Measurements from ENCODE around the gene SNAP25.

Gene SNAP25

DNA sequence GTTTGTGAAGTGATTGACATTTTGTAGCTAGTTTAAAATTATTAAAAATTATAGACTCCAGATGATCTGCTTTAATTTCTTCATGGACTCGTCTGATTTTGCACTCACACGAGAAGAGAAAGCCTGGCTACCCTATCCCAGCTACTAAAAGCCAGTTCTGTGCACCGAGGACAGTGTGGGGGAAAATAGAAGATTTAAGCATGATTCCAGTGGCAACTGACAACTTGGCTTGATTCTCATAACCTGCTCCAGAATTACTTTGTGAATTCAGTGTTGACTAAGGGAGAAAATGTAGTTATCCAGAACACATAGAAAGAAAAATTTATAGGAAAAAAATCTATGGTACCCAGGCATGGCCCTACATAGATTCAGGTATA, 88.7 kb downstream of the SNAP25 start:
- no peak overlapping the region for H3K27ac ChIP-seq (ENCODE audit: low read depth, low read length)
- no peak overlapping the region for H3K9ac ChIP-seq (ENCODE audit: low read length)
- no peaks in the 10 kb centered on the region for H3K79me2 ChIP-seq (ENCODE audit: insufficient read depth, low read length)
- no peaks in the 10 kb centered on the region for H3K9me2 ChIP-seq (replicated peaks; ENCODE audit: insufficient read depth, low read length)
- H3K4me3 ChIP-seq (ENCODE audit: insufficient read depth, low read length, poor library complexity, severe bottlenecking) = no peak overlapping the region
- H3K36me3 ChIP-seq (ENCODE audit: low read length) = no peaks in the 10 kb centered on the region
- no peaks in the 10 kb centered on the region for H4K20me1 ChIP-seq (ENCODE audit: low read depth, low read length)
- no peaks in the 10 kb centered on the region for H3F3A ChIP-seq (ENCODE audit: insufficient read depth)
- no peak overlapping the region for H2AFZ ChIP-seq (ENCODE audit: low read depth, low read length, severe bottlenecking)
- no peak overlapping the region for H3K4me2 ChIP-seq (ENCODE audit: low read depth, low read length, poor library complexity, severe bottlenecking)
- no peaks in the 10 kb centered on the region for H3K27me3 ChIP-seq (ENCODE audit: low read length)
- H3K9me3 ChIP-seq (ENCODE audit: insufficient read depth, low read length) = no peaks in the 10 kb centered on the region
- TF ChIP-seq, protein P1, sequence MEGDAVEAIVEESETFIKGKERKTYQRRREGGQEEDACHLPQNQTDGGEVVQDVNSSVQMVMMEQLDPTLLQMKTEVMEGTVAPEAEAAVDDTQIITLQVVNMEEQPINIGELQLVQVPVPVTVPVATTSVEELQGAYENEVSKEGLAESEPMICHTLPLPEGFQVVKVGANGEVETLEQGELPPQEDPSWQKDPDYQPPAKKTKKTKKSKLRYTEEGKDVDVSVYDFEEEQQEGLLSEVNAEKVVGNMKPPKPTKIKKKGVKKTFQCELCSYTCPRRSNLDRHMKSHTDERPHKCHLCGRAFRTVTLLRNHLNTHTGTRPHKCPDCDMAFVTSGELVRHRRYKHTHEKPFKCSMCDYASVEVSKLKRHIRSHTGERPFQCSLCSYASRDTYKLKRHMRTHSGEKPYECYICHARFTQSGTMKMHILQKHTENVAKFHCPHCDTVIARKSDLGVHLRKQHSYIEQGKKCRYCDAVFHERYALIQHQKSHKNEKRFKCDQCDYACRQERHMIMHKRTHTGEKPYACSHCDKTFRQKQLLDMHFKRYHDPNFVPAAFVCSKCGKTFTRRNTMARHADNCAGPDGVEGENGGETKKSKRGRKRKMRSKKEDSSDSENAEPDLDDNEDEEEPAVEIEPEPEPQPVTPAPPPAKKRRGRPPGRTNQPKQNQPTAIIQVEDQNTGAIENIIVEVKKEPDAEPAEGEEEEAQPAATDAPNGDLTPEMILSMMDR (IDR thresholded peaks at IDR 0.05; ENCODE audit: insufficient read depth, low read length, poor library complexity, severe bottlenecking) = no peak
- no peak for TF ChIP-seq EZH2phosphoT487 (conservative IDR thresholded peaks at IDR 0.05; ENCODE audit: low read length)

DNA sequence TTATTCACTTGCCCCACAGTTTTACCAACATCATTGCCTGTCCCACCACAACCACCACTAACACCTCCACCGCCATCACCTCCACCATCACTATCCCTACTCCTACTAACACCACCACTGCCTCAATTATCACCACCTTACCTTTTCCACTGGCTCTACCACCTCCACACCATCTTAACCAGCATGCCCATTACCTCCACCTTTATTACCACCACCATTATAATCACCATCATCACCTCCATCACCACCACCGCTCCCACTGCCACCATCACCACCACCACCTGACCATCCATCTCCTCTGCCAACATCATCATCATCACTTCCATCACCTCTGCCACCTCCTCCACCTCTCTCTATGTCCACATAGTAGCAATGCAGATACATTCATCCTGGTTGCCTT, 90.0 kb downstream of the SNAP25 start:
- Histone ChIP-seq H3F3A (ENCODE audit: insufficient read depth) (no peaks in the 10 kb centered on the region), H3K79me2 (ENCODE audit: insufficient read depth, low read length) (no peaks in the 10 kb centered on the region), H3K36me3 (ENCODE audit: low read length) (no peaks in the 10 kb centered on the region), H3K9me3 (ENCODE audit: insufficient read depth, low read length) (no peaks in the 10 kb centered on the region), H3K9ac (ENCODE audit: low read length) (no peak overlapping the region), H2AFZ (ENCODE audit: low read depth, low read length, severe bottlenecking) (no peak overlapping the region), H3K4me3 (ENCODE audit: insufficient read depth, low read length, poor library complexity, severe bottlenecking) (no peak overlapping the region), H3K9me2 (replicated peaks; ENCODE audit: insufficient read depth, low read length) (no peaks in the 10 kb centered on the region), H3K27ac (ENCODE audit: low read depth, low read length) (no peak overlapping the region), H3K27me3 (ENCODE audit: low read length) (no peaks in the 10 kb centered on the region), H3K4me2 (ENCODE audit: low read depth, low read length, poor library complexity, severe bottlenecking) (no peak overlapping the region), H4K20me1 (ENCODE audit: low read depth, low read length) (no peaks in the 10 kb centered on the region)
- TF ChIP-seq EZH2phosphoT487 (conservative IDR thresholded peaks at IDR 0.05; ENCODE audit: low read length) = no peak
- TF ChIP-seq, protein P1 (IDR thresholded peaks at IDR 0.05; ENCODE audit: insufficient read depth, low read length, poor library complexity, severe bottlenecking) = no peak

DNA sequence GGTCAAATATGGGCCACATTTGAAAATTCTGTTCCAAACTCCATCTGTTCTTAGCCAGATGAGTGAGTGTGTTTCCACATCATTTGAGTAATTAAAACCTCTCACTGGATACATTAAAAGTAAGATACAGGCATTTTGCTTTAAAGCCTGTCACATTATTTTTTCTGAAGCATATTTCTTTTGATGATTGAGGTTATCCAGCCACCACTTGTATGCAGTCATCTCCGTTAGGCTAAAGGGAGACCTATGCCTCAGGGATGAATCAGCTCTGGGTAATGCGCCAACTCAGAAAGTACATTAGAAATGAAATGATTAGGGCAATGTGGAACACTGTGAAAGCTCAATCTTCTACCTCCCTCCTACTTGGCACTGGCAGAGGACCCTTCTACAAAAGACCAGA, 90.7 kb downstream of the SNAP25 start:
- H3K4me2 ChIP-seq (ENCODE audit: low read depth, low read length, poor library complexity, severe bottlenecking) = no peak overlapping the region
- no peaks in the 10 kb centered on the region for H3K9me2 ChIP-seq (replicated peaks; ENCODE audit: insufficient read depth, low read length)
- H3K4me3 ChIP-seq (ENCODE audit: insufficient read depth, low read length, poor library complexity, severe bottlenecking) = no peak overlapping the region
- H3K27ac ChIP-seq (ENCODE audit: low read depth, low read length) = no peak overlapping the region
- H3K27me3 ChIP-seq (ENCODE audit: low read length) = no peaks in the 10 kb centered on the region
- H3K9me3 ChIP-seq (ENCODE audit: insufficient read depth, low read length) = no peaks in the 10 kb centered on the region
- H4K20me1 ChIP-seq (ENCODE audit: low read depth, low read length) = no peaks in the 10 kb centered on the region
- no peaks in the 10 kb centered on the region for H3K79me2 ChIP-seq (ENCODE audit: insufficient read depth, low read length)
- H3F3A ChIP-seq (ENCODE audit: insufficient read depth) = no peaks in the 10 kb centered on the region
- no peaks in the 10 kb centered on the region for H3K36me3 ChIP-seq (ENCODE audit: low read length)
- no peak overlapping the region for H3K9ac ChIP-seq (ENCODE audit: low read length)
- H2AFZ ChIP-seq (ENCODE audit: low read depth, low read length, severe bottlenecking) = no peak overlapping the region
- TF ChIP-seq EZH2phosphoT487 (conservative IDR thresholded peaks at IDR 0.05; ENCODE audit: low read length) = no peak
- TF ChIP-seq, protein P1 (IDR thresholded peaks at IDR 0.05; ENCODE audit: insufficient read depth, low read length, poor library complexity, severe bottlenecking) = no peak
